NB4 (cell line): ENCODE results near the gene SELENOM.

ENCODE experiments used
- POLR2A ChIP-seq: IDR thresholded peaks from 2 replicates; pipeline ENCODE4 v1.6.1; 2011; ENCODE audit warnings: mild to moderate bottlenecking; ENCODE audit not compliant: insufficient read length; ENCODE audit errors: extremely low read depth
- TF ChIP-seq, protein P1 (sequence below): IDR thresholded peaks from one replicate; pipeline ENCODE4 v1.5.1; 2012; ENCODE audit warnings: low read depth, low read length
- TF ChIP-seq, protein P2 (sequence below): IDR thresholded peaks from 2 replicates; pipeline ENCODE4 v1.6.1; 2011; ENCODE audit warnings: low read depth, low read length

DNA sequence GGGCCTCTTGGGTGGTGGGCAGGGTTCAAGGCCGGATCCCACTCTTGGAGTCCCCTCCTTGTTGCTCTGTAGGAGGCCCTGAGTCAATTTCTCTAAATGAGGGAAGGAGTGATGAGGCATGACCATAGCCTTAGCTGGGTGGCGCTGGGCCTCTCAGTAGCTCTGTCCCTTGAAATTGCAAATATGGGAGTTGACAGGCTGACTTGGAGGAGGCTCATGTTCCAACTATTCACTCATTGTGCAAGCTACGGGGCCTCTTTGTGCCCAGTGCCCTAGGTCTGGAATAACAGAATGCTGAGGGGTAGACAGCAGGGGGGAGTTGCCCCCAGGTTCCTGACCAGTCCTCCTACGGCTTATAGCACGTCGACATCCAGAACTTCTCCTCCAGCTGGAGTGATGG is 8.0 kb downstream of the SELENOM start:
- TF ChIP-seq POLR2A, result no peak
- TF ChIP-seq, protein P1, sequence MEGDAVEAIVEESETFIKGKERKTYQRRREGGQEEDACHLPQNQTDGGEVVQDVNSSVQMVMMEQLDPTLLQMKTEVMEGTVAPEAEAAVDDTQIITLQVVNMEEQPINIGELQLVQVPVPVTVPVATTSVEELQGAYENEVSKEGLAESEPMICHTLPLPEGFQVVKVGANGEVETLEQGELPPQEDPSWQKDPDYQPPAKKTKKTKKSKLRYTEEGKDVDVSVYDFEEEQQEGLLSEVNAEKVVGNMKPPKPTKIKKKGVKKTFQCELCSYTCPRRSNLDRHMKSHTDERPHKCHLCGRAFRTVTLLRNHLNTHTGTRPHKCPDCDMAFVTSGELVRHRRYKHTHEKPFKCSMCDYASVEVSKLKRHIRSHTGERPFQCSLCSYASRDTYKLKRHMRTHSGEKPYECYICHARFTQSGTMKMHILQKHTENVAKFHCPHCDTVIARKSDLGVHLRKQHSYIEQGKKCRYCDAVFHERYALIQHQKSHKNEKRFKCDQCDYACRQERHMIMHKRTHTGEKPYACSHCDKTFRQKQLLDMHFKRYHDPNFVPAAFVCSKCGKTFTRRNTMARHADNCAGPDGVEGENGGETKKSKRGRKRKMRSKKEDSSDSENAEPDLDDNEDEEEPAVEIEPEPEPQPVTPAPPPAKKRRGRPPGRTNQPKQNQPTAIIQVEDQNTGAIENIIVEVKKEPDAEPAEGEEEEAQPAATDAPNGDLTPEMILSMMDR, result no peak
- TF ChIP-seq, protein P2, sequence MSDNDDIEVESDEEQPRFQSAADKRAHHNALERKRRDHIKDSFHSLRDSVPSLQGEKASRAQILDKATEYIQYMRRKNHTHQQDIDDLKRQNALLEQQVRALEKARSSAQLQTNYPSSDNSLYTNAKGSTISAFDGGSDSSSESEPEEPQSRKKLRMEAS, result no peak
